Loucy (cell line): ENCODE results near the gene SEC31B.

ENCODE experiments used
- H2AFZ ChIP-seq: fragments of 200-600 bp; sonication (generic); 2 replicates; pipeline ENCODE4 v1.6.0; 2016; ENCODE audit warnings: antibody characterized with exemption, mild to moderate bottlenecking, low read length, moderate library complexity
- H3F3A ChIP-seq: fragments of 200-600 bp; 2 replicates; pipeline ENCODE4 v1.6.0; 2016; ENCODE audit warnings: antibody characterized with exemption, low read depth, mild to moderate bottlenecking
- H3K27me3 ChIP-seq: fragments of 200-600 bp; sonication (generic); 2 replicates; pipeline ENCODE4 v1.6.1; 2014; ENCODE audit warnings: low read length, mild to moderate bottlenecking; ENCODE audit not compliant: insufficient read depth, poor library complexity, severe bottlenecking
- H3K36me3 ChIP-seq: fragments of 200-600 bp; sonication (generic); 2 replicates; pipeline ENCODE4 v1.6.1; 2016; ENCODE audit warnings: low read length; ENCODE audit not compliant: insufficient read depth
- H3K4me1 ChIP-seq: fragments of 200-600 bp; sonication (generic); 2 replicates; pipeline ENCODE4 v1.5.1; 2014; ENCODE audit warnings: low read length, mild to moderate bottlenecking; ENCODE audit not compliant: insufficient read depth, poor library complexity, severe bottlenecking
- H3K4me2 ChIP-seq: fragments of 200-600 bp; sonication (generic); 2 replicates; pipeline ENCODE4 v1.6.0; 2014; ENCODE audit warnings: antibody characterized with exemption, low read length, low read depth, mild to moderate bottlenecking; ENCODE audit not compliant: poor library complexity, severe bottlenecking
- H3K4me3 ChIP-seq: fragments of 200-600 bp; sonication (generic); 2 replicates; pipeline ENCODE4 v1.5.1; 2014; ENCODE audit warnings: low read length, mild to moderate bottlenecking, mixed read lengths; ENCODE audit not compliant: poor library complexity, severe bottlenecking
- H3K79me2 ChIP-seq: fragments of 200-600 bp; sonication (generic); 2 replicates; pipeline ENCODE4 v1.6.1; 2014; ENCODE audit warnings: low read length; ENCODE audit not compliant: insufficient read depth
- H3K9ac ChIP-seq: fragments of 200-600 bp; sonication (generic); 2 replicates; pipeline ENCODE4 v1.6.0; 2014; ENCODE audit warnings: mild to moderate bottlenecking, low read depth, low read length, moderate library complexity; ENCODE audit not compliant: poor library complexity, severe bottlenecking
- H3K9me2 ChIP-seq: fragments of 200-600 bp; sonication (generic); replicated peaks from 2 replicates; pipeline ENCODE4 v1.6.1; 2016; ENCODE audit warnings: low read depth, low read length, mixed read lengths
- H3K9me3 ChIP-seq: fragments of 200-600 bp; sonication (generic); 2 replicates; pipeline ENCODE4 v1.6.1; 2014; ENCODE audit warnings: mild to moderate bottlenecking, antibody characterized with exemption, low read length, low read depth; ENCODE audit not compliant: insufficient read depth
- H4K20me1 ChIP-seq: fragments of 200-600 bp; sonication (generic); 2 replicates; pipeline ENCODE4 v1.6.0; 2014; ENCODE audit warnings: antibody characterized with exemption, low read length, mild to moderate bottlenecking; ENCODE audit not compliant: insufficient read depth, poor library complexity, severe bottlenecking
- EZH2phosphoT487 ChIP-seq: fragments of 200-600 bp; IDR thresholded peaks from 2 replicates; pipeline ENCODE4 v1.6.1; 2018; ENCODE audit warnings: antibody characterized with exemption, mild to moderate bottlenecking, moderate library complexity, borderline replicate concordance
- TF ChIP-seq, protein P1 (sequence below): fragments of 200-600 bp; sonication (generic); conservative IDR thresholded peaks from 2 replicates; pipeline ENCODE4 v1.5.1; 2014; ENCODE audit warnings: mild to moderate bottlenecking, antibody characterized with exemption, low read length

Gene SEC31B

DNA sequence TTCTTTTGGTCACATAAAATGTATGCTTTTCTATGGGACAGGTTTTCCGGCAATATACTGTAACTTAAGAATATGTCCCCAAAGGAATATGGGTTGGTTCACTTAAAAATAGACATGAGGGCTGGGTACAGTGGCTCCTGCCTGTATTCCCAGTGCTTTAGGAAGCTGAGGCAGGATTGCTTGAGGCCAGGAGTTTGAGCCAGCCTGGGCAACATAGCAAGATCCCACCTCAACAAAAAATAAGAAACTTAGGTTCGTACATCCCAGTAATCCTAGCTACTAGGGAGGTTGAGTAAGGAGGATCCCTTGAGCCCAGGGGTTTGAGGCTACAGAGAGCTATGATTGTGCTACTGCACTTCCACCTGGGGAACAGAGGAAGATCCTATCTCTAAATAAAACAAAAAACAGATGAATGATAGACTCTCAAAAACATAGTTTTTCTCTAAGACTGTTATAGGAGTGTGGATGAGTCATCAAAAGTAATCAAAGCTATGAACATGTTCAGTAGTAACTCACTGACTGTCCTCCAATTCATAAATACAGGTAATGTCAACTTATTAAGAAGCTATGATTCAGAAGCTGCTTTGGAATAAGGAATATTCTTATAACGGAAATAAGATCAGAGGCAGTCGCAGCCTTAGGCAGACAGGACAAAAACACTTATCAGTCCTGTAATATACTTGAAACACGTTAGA is 2.6 kb upstream of the SEC31B start:
- no peak overlapping the region for H2AFZ ChIP-seq
- peaks cover 36% of the 10 kb centered on the region for H3K79me2 ChIP-seq
- H3F3A ChIP-seq: 0 out of 2 replicates have a peak, but pooled peaks cover 3% of the 10 kb centered on the region
- peaks cover 46% of the 10 kb centered on the region; the same call in 1 of the 2 replicates for H3K36me3 ChIP-seq
- TF ChIP-seq EZH2phosphoT487: no peak
- TF ChIP-seq, protein P1, sequence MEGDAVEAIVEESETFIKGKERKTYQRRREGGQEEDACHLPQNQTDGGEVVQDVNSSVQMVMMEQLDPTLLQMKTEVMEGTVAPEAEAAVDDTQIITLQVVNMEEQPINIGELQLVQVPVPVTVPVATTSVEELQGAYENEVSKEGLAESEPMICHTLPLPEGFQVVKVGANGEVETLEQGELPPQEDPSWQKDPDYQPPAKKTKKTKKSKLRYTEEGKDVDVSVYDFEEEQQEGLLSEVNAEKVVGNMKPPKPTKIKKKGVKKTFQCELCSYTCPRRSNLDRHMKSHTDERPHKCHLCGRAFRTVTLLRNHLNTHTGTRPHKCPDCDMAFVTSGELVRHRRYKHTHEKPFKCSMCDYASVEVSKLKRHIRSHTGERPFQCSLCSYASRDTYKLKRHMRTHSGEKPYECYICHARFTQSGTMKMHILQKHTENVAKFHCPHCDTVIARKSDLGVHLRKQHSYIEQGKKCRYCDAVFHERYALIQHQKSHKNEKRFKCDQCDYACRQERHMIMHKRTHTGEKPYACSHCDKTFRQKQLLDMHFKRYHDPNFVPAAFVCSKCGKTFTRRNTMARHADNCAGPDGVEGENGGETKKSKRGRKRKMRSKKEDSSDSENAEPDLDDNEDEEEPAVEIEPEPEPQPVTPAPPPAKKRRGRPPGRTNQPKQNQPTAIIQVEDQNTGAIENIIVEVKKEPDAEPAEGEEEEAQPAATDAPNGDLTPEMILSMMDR: no peak
- no peak overlapping the region for H3K4me2 ChIP-seq
- no peak overlapping the region for H3K9ac ChIP-seq
- H3K9me2 ChIP-seq: no peaks in the 10 kb centered on the region
- H3K27me3 ChIP-seq: no peaks in the 10 kb centered on the region
- H3K4me3 ChIP-seq: no peak overlapping the region
- H4K20me1 ChIP-seq: peaks cover 9% of the 10 kb centered on the region
- peaks cover 28% of the 10 kb centered on the region for H3K4me1 ChIP-seq
- no peaks in the 10 kb centered on the region for H3K9me3 ChIP-seq

- Histone ChIP-seq H3K4me2 (no peak overlapping the region), H3F3A (0 out of 2 replicates have a peak, but pooled peaks cover 3% of the 10 kb centered on the region), H4K20me1 (peaks cover 1% of the 10 kb centered on the region), H3K9ac (no peak overlapping the region), H3K36me3 (peaks cover 31% of the 10 kb centered on the region; the same call in 1 of the 2 replicates), H3K4me3 (no peak overlapping the region), H2AFZ (no peak overlapping the region), H3K4me1 (peaks cover 25% of the 10 kb centered on the region), H3K9me2 (no peaks in the 10 kb centered on the region), H3K79me2 (peaks cover 21% of the 10 kb centered on the region; the same call in 1 of the 2 replicates), H3K9me3 (no peaks in the 10 kb centered on the region), H3K27me3 (no peaks in the 10 kb centered on the region)
- TF ChIP-seq, protein P1: no peak
- no peak for TF ChIP-seq EZH2phosphoT487
These were observed 1.1 kb upstream of the SEC31B start for GRCh38 chr10:100520811-100521210.

- Histone ChIP-seq H3F3A (0 out of 2 replicates have a peak, but pooled peaks cover 3% of the 10 kb centered on the region), H3K4me1 (peaks cover 24% of the 10 kb centered on the region), H3K27me3 (no peaks in the 10 kb centered on the region), H3K79me2 (peaks cover 1% of the 10 kb centered on the region; the same call in 1 of the 2 replicates), H3K36me3 (peaks cover 11% of the 10 kb centered on the region; the same call in 1 of the 2 replicates), H4K20me1 (no peaks in the 10 kb centered on the region), H3K9me2 (no peaks in the 10 kb centered on the region), H3K9me3 (no peaks in the 10 kb centered on the region), H3K9ac (no peak overlapping the region), H3K4me2 (no peak overlapping the region), H2AFZ (no peak overlapping the region), H3K4me3 (no peak overlapping the region)
- no peak for TF ChIP-seq EZH2phosphoT487
- TF ChIP-seq, protein P1: peak; percentile 94
These were observed 860 bp downstream of the SEC31B start for GRCh38 chr10:100518761-100519241.
